IMR-90 (cell line): ENCODE results near the gene PALLD. TPM values are rescaled to one million over a fixed set of nuclear protein-coding genes. Genes with fewer than 3 reads are reported as not detected.

Source experiments
- ATAC-seq: fragments of 200-7000 bp; cut with Tn5 transposase; 2 replicates; pipeline ENCODE4 v1.9.1; 2020; ENCODE audit warnings: low read depth, mild to moderate bottlenecking, moderate library complexity
- BruUV-seq: library from RNA; stranded (reverse); fragments of 400-500 nt; replicated peaks from 2 replicates; lab custom pipeline; 2021; lab: Mats Ljungman, UMichigan
- CTCF ChIA-PET: fragments of 300-600 bp; formaldehyde crosslinking; extraction: SDS; loops from one replicate; lab custom pipeline; 2021; ENCODE audit warnings: antibody characterized with exemption; lab: Yijun Ruan, JAX
- POLR2A ChIA-PET: fragments of 300-600 bp; sonication (Branson Sonifier 250); formaldehyde crosslinking; loops from one replicate; lab custom pipeline; 2022; ENCODE audit warnings: antibody characterized with exemption; ENCODE audit not compliant: unreplicated experiment; lab: Charles Lee
- DNase-seq: peaks from one replicate; pipeline ENCODE4 v3.0.0; 2013
- H2AFZ ChIP-seq: replicated peaks from 2 replicates; pipeline ENCODE3; 2013; ENCODE audit warnings: low read length, mild to moderate bottlenecking; ENCODE audit not compliant: poor library complexity
- H2AK5ac ChIP-seq: 2 replicates; pipeline ENCODE4 v1.6.1; 2013; ENCODE audit warnings: low read depth, low read length, inconsistent platforms
- H2AK9ac ChIP-seq: replicated peaks from 2 replicates; pipeline ENCODE3; 2013; ENCODE audit warnings: mild to moderate bottlenecking, low read depth, low read length, moderate library complexity; ENCODE audit not compliant: poor library complexity
- H2BK120ac ChIP-seq: 2 replicates; pipeline ENCODE4 v1.6.1; 2013; ENCODE audit warnings: low read depth, low read length, inconsistent platforms
- H2BK15ac ChIP-seq: 3 replicates; pipeline ENCODE4 v1.6.1; 2013; ENCODE audit warnings: low read depth, low read length, inconsistent platforms
- H2BK20ac ChIP-seq: 2 replicates; pipeline ENCODE4 v1.6.1; 2013; ENCODE audit warnings: low read depth, mild to moderate bottlenecking, inconsistent platforms, low read length, moderate library complexity
- H2BK5ac ChIP-seq: 2 replicates; pipeline ENCODE4 v1.6.1; 2013; ENCODE audit warnings: mild to moderate bottlenecking, low read depth, low read length, inconsistent platforms; ENCODE audit not compliant: poor library complexity, severe bottlenecking
- H3K14ac ChIP-seq: replicated peaks from 2 replicates; pipeline ENCODE4 v1.6.1; 2013; ENCODE audit warnings: low read depth, low read length, inconsistent platforms
- H3K18ac ChIP-seq: 2 replicates; pipeline ENCODE4 v1.6.1; 2013; ENCODE audit warnings: low read depth, low read length, control low read depth
- H3K23ac ChIP-seq: 2 replicates; pipeline ENCODE4 v1.6.1; 2013; ENCODE audit warnings: low read depth, low read length, inconsistent platforms
- H3K27ac ChIP-seq: 2 replicates; pipeline ENCODE4 v1.5.1; 2013; ENCODE audit warnings: mild to moderate bottlenecking, control low read depth, low read length; ENCODE audit not compliant: insufficient read depth
- H3K27me3 ChIP-seq: 2 replicates; pipeline ENCODE4 v1.6.1; 2013; ENCODE audit warnings: low read length; ENCODE audit not compliant: control insufficient read depth, insufficient read depth
- H3K36me3 ChIP-seq: 2 replicates; pipeline ENCODE4 v1.6.1; 2013; ENCODE audit warnings: low read length, mixed read lengths; ENCODE audit not compliant: control insufficient read depth, insufficient read depth
- H3K4ac ChIP-seq: 2 replicates; pipeline ENCODE4 v1.6.1; 2013; ENCODE audit warnings: low read depth, low read length, inconsistent platforms
- H3K4me1 ChIP-seq: 2 replicates; pipeline ENCODE4 v1.6.1; 2013; ENCODE audit warnings: low read length, mixed read lengths; ENCODE audit not compliant: control insufficient read depth, insufficient read depth
- H3K4me2 ChIP-seq: 2 replicates; pipeline ENCODE4 v1.6.1; 2013; ENCODE audit warnings: low read depth, mild to moderate bottlenecking, control low read depth, low read length, moderate library complexity
- H3K4me3 ChIP-seq: 2 replicates; pipeline ENCODE4 v1.5.1; 2013; ENCODE audit warnings: low read depth, mild to moderate bottlenecking, control low read depth, low read length, moderate library complexity; ENCODE audit not compliant: insufficient read depth
- H3K56ac ChIP-seq: 2 replicates; pipeline ENCODE4 v1.6.1; 2013; ENCODE audit warnings: low read length, inconsistent platforms; ENCODE audit not compliant: insufficient read depth; ENCODE audit errors: extremely low read depth
- H3K79me1 ChIP-seq, 2 experiments: 2 replicates each; pipeline ENCODE4 v1.6.1; 2013; ENCODE audit warnings: low read length in 2 of 2, inconsistent platforms in 1 of 2, low read depth in 1 of 2
- H3K9ac ChIP-seq: 2 replicates; pipeline ENCODE4 v1.6.1; 2013; ENCODE audit warnings: low read depth, low read length, control low read depth
- H3K9me1 ChIP-seq: 2 replicates; pipeline ENCODE4 v1.6.1; 2013; ENCODE audit warnings: low read length, inconsistent platforms; ENCODE audit not compliant: insufficient read depth
- H3K9me3 ChIP-seq: 2 replicates; pipeline ENCODE4 v1.6.1; 2013; ENCODE audit warnings: low read length; ENCODE audit not compliant: control insufficient read depth, insufficient read depth
- H4K20me1 ChIP-seq: 2 replicates; pipeline ENCODE4 v1.6.1; 2013; ENCODE audit warnings: low read length, inconsistent platforms; ENCODE audit not compliant: insufficient read depth
- H4K5ac ChIP-seq: 2 replicates; pipeline ENCODE4 v1.6.1; 2013; ENCODE audit warnings: mild to moderate bottlenecking, low read depth, low read length, control low read depth
- H4K8ac ChIP-seq, 2 experiments: 2 replicates each; pipeline ENCODE4 v1.6.1; 2013; ENCODE audit warnings: low read depth in 2 of 2, low read length in 2 of 2, control low read depth in 1 of 2, inconsistent platforms in 1 of 2
- H4K91ac ChIP-seq: 2 replicates; pipeline ENCODE4 v1.6.1; 2013; ENCODE audit warnings: low read depth, low read length, inconsistent platforms; ENCODE audit not compliant: insufficient read depth
- BHLHE40 ChIP-seq: fragments of 150-350 bp; IDR thresholded peaks from 2 replicates; pipeline ENCODE4 v1.6.1; 2016; ENCODE audit warnings: mild to moderate bottlenecking, low read depth, low read length
- CEBPB ChIP-seq: IDR thresholded peaks from 2 replicates; pipeline ENCODE4 v1.6.1; 2012; ENCODE audit warnings: low read depth, low read length, improper control_type of control experiment
- CHD1 ChIP-seq: IDR thresholded peaks from 2 replicates; pipeline ENCODE4 v1.6.1; 2012; ENCODE audit warnings: low read depth, low read length, improper control_type of control experiment
- CTCF ChIP-seq: conservative IDR thresholded peaks from 2 replicates; pipeline ENCODE4 v1.5.1; 2012; ENCODE audit warnings: mild to moderate bottlenecking, low read depth, low read length, improper control_type of control experiment
- ELK1 ChIP-seq: fragments of 150-350 bp; IDR thresholded peaks from 2 replicates; pipeline ENCODE4 v1.6.1; 2016; ENCODE audit warnings: low read depth, mild to moderate bottlenecking, low read length, moderate library complexity, borderline replicate concordance
- FOS ChIP-seq: fragments of 150-350 bp; IDR thresholded peaks from 2 replicates; pipeline ENCODE4 v1.6.1; 2016; ENCODE audit warnings: low read depth, low read length
- MAFK ChIP-seq: IDR thresholded peaks from 2 replicates; pipeline ENCODE4 v1.6.1; 2012; ENCODE audit warnings: low read depth, low read length, improper control_type of control experiment
- MAZ ChIP-seq: IDR thresholded peaks from 2 replicates; pipeline ENCODE4 v1.6.1; 2012; ENCODE audit warnings: low read depth, mild to moderate bottlenecking, low read length, improper control_type of control experiment, moderate library complexity, borderline replicate concordance
- MXI1 ChIP-seq: IDR thresholded peaks from 2 replicates; pipeline ENCODE4 v1.6.1; 2012; ENCODE audit warnings: low read depth, mild to moderate bottlenecking, low read length, moderate library complexity, borderline replicate concordance
- NFE2L2 ChIP-seq: fragments of 150-350 bp; IDR thresholded peaks from 2 replicates; pipeline ENCODE4 v1.6.1; 2016; ENCODE audit warnings: low read depth, mild to moderate bottlenecking, low read length
- POLR2A ChIP-seq: IDR thresholded peaks from 2 replicates; pipeline ENCODE4 v1.6.1; 2012; ENCODE audit warnings: mild to moderate bottlenecking, low read depth, low read length
- RAD21 ChIP-seq: IDR thresholded peaks from 2 replicates; pipeline ENCODE4 v1.6.1; 2012; ENCODE audit warnings: low read length, improper control_type of control experiment
- RCOR1 ChIP-seq: IDR thresholded peaks from 2 replicates; pipeline ENCODE4 v1.6.1; 2012; ENCODE audit warnings: mild to moderate bottlenecking, low read length, improper control_type of control experiment; ENCODE audit not compliant: insufficient replicate concordance
- RFX5 ChIP-seq: IDR thresholded peaks from 2 replicates; pipeline ENCODE4 v1.8.0; 2012; ENCODE audit warnings: low read depth, mild to moderate bottlenecking, low read length, moderate library complexity
- SMC3 ChIP-seq: fragments of 150-350 bp; IDR thresholded peaks from 2 replicates; pipeline ENCODE4 v1.6.1; 2016; ENCODE audit warnings: low read depth, mild to moderate bottlenecking, antibody characterized with exemption, low read length, moderate library complexity
- USF2 ChIP-seq: fragments of 150-350 bp; IDR thresholded peaks from 2 replicates; pipeline ENCODE4 v1.6.1; 2017; ENCODE audit warnings: mild to moderate bottlenecking, antibody characterized with exemption, low read length, low read depth
- WGBS, 2 experiments: methylation state at CpG; one replicate each; pipeline versions ENCODE4 v1.1.5 to v1.1.7; 2013; ENCODE audit warnings: missing lambda C conversion rate in 2 of 2; ENCODE audit not compliant: insufficient read length in 1 of 2; ENCODE audit errors: extremely low coverage in 2 of 2; 5-methylcytosine and 5-hydroxymethylcytosine counted together
- dilution Hi-C: fragments of 300-500 bp; cut with HindIII; formaldehyde crosslinking; loops from one replicate; pipeline ENCODE4 v1.14.3; 2018; ENCODE audit warnings: low sequenced_read_pairs; ENCODE audit not compliant: unreplicated experiment
- in situ Hi-C: fragments of 300-500 bp; cut with MboI; formaldehyde crosslinking; loops from 3 replicates; pipeline ENCODE4 v1.14.3; 2019; ENCODE audit warnings: low sequenced_read_pairs, inconsistent platforms, mixed read lengths
- intact Hi-C: fragments of 100-400 bp; cut with micrococcal nuclease; formaldehyde crosslinking; loops from 2 replicates; pipeline ENCODE4 v1.10.0; 2022
- polyA plus RNA-seq, 3 experiments: library from polyadenylated mRNA; depleted of rRNA; stranded (reverse); fragments of >200 nt; gene quantifications; 2 replicates each; pipeline ENCODE4 v1.2.3, GENCODE V29; 2012; ENCODE audit warnings: low replicate concordance in 1 of 3
- total RNA-seq: library from RNA; depleted of rRNA; stranded (reverse); fragments of >200 nt; gene quantifications from 2 replicates; pipeline ENCODE4 v1.2.3, GENCODE V29; 2012

PALLD gene
- total and polyA plus RNA-seq, 2 of the 4 experiments (the other 2 are of a cell fraction): 91.0 to 91.9 TPM

GRCh38 chr4:168601899-168602298 is 105.0 kb downstream of the PALLD start:
- no CpG with 5 or more reads among the region's 4 CpGs for WGBS, 2 experiments
- Histone ChIP-seq H3K4ac (no peak overlapping the region), H2BK15ac (no peak overlapping the region), H2BK120ac (no peak overlapping the region), H3K4me2 (no peak overlapping the region), H3K4me3 (no peak overlapping the region), H2BK20ac (no peak overlapping the region), H4K5ac (no peak overlapping the region), H3K27ac (no peak overlapping the region), H4K91ac (no peak overlapping the region), H3K9me3 (no peaks in the 10 kb centered on the region), H3K9me1 (no peaks in the 10 kb centered on the region), H3K14ac (no peak overlapping the region), H2AK5ac (0 out of 2 replicates have a peak overlapping the region, but pooled peaks have one; percentile 8), H3K4me1 (peaks cover 4% of the 10 kb centered on the region; the same call in 1 of the 2 replicates), H4K8ac (no peak overlapping the region), H3K36me3 (no peaks in the 10 kb centered on the region), H3K56ac (no peak overlapping the region), H3K79me1 (no peaks in the 10 kb centered on the region), H2AFZ (no peak overlapping the region), H2BK5ac (no peak overlapping the region), H3K18ac (no peak overlapping the region), H3K23ac (no peak overlapping the region), H3K27me3 (no peaks in the 10 kb centered on the region), H4K20me1 (no peaks in the 10 kb centered on the region), H2AK9ac (no peak overlapping the region), H3K9ac (no peak overlapping the region)
- in situ Hi-C loops (no loop called here), dilution Hi-C loops (no loop called here), intact Hi-C loops (no loop called here)
- BruUV-seq: no TSS peak
- ChIA-PET POLR2A (no interaction called here), CTCF (no interaction called here)
- ATAC-seq (no peak), DNase-seq (no peak)
- no peak for TF ChIP-seq ELK1
- no peak for TF ChIP-seq POLR2A
- no peak for TF ChIP-seq RCOR1
- TF ChIP-seq CEBPB: no peak
- TF ChIP-seq CTCF: no peak
- TF ChIP-seq MXI1: no peak
- TF ChIP-seq USF2: no peak
- no peak for TF ChIP-seq FOS
- TF ChIP-seq RAD21: no peak
- TF ChIP-seq SMC3: no peak
- TF ChIP-seq NFE2L2: no peak
- TF ChIP-seq MAZ: no peak
- no peak for TF ChIP-seq MAFK
- no peak for TF ChIP-seq CHD1
- no peak for TF ChIP-seq BHLHE40
- no peak for TF ChIP-seq RFX5
